Measurements from ENCODE around the gene ZRANB3.
"Not testable (repeated sequence)": the region's sequence is repeated elsewhere in the genome, so short reads cannot be mapped to it uniquely, and the experiment has no call there.

DNA sequence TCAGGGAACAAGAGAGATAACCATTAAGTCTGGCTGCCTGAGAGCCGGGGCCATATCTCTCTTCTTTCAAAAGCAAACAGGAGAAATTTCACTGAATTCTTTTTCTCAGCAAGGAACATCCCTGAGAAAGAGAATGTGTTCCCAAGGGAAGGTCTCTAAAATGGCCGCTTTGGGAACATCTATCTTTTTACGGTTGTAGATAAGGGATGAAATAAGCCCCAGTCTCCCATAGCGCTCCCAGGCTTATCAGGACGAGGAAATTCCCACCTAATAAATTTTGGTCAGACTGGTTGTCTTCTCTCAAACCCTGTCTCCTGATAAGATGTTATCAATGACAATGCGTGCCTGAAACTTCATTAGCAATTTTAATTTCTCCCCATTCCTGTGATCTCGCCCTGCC lies 32.4 kb downstream of the ZRANB3 start:
- TF ChIP-seq, protein P1, sequence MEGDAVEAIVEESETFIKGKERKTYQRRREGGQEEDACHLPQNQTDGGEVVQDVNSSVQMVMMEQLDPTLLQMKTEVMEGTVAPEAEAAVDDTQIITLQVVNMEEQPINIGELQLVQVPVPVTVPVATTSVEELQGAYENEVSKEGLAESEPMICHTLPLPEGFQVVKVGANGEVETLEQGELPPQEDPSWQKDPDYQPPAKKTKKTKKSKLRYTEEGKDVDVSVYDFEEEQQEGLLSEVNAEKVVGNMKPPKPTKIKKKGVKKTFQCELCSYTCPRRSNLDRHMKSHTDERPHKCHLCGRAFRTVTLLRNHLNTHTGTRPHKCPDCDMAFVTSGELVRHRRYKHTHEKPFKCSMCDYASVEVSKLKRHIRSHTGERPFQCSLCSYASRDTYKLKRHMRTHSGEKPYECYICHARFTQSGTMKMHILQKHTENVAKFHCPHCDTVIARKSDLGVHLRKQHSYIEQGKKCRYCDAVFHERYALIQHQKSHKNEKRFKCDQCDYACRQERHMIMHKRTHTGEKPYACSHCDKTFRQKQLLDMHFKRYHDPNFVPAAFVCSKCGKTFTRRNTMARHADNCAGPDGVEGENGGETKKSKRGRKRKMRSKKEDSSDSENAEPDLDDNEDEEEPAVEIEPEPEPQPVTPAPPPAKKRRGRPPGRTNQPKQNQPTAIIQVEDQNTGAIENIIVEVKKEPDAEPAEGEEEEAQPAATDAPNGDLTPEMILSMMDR (IDR thresholded peaks at IDR 0.05; ENCODE audit: low read length), result not testable (repeated sequence)
- TF ChIP-seq EZH2 (optimal IDR thresholded peaks at IDR 0.05; ENCODE audit: low read depth, low read length), result not testable (repeated sequence)

Measured in MM.1S (cell line).